GM12875 (cell line): ENCODE measurements around the gene ARSH.

Source experiments
- H3K4me3 ChIP-seq: one replicate; pipeline ENCODE4 v1.5.1; 2011; ENCODE audit warnings: low read depth, low read length, control low read depth
- TF ChIP-seq, protein P1 (sequence below): IDR thresholded peaks from 2 replicates; pipeline ENCODE4 v1.5.1; 2011; ENCODE audit warnings: low read depth, mild to moderate bottlenecking, control low read depth, inconsistent platforms, low read length, moderate library complexity, borderline replicate concordance; ENCODE audit not compliant: insufficient read depth

ARSH gene

DNA sequence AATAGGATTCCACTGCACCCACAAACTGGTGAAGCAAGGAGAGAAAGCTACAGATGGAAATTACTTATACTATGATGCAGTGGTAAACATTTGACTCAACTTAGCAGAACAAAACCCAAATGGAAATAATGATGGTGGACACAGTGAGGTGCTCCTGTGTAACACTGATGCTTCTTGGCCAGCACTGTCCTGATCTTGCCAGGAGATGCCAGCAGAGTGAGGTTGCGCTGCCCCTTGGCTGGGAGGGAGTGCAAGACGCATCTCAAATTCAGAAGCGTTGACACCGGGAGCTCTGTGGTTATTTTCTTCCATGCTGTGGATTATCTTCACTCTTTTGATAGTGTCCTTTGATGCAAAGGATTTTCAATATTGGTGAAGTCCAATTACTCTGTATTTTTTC lies 22.0 kb upstream of the ARSH start:
- no peak overlapping the region for H3K4me3 ChIP-seq
- TF ChIP-seq, protein P1, sequence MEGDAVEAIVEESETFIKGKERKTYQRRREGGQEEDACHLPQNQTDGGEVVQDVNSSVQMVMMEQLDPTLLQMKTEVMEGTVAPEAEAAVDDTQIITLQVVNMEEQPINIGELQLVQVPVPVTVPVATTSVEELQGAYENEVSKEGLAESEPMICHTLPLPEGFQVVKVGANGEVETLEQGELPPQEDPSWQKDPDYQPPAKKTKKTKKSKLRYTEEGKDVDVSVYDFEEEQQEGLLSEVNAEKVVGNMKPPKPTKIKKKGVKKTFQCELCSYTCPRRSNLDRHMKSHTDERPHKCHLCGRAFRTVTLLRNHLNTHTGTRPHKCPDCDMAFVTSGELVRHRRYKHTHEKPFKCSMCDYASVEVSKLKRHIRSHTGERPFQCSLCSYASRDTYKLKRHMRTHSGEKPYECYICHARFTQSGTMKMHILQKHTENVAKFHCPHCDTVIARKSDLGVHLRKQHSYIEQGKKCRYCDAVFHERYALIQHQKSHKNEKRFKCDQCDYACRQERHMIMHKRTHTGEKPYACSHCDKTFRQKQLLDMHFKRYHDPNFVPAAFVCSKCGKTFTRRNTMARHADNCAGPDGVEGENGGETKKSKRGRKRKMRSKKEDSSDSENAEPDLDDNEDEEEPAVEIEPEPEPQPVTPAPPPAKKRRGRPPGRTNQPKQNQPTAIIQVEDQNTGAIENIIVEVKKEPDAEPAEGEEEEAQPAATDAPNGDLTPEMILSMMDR: no peak

DNA sequence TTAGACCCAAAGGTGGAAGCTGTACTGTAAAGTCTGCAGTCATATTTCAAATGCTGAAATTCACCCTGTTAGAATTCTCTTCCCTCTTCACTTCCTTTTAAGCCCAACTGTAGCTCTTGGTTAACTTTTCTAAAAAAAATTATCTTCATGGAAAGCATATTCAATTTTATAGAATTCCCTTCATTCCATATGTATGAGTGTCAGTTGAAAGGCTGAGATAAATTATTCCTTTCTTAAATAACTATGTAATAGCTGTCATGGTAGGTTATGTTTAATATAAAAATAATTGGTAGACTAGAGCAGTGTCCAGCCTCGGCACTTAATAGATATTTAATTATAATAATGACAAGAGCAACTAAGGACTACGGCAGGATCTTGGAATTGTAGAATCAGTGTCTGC lies 16.8 kb upstream of the ARSH start:
- TF ChIP-seq, protein P1: no peak
- H3K4me3 ChIP-seq: no peak overlapping the region

DNA sequence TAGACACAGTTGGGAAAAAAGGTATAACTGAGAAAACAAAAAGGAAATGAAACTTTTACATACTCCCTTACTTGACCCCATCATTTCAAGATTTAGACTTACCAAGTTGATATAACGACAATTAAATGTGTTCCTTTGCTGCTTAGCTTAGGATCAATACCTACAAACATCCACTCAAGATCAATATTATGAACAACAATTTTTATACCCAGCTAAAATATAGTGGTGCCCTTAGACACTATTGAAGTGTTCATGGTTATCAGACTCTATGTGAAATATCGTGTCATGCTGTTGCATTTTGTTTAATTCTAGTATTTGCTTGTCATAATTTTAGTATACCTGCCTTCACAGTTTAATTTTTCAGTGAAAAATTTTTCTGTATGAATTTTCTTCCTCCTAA lies 4.2 kb downstream of the ARSH start:
- H3K4me3 ChIP-seq: no peak overlapping the region
- TF ChIP-seq, protein P1: no peak

DNA sequence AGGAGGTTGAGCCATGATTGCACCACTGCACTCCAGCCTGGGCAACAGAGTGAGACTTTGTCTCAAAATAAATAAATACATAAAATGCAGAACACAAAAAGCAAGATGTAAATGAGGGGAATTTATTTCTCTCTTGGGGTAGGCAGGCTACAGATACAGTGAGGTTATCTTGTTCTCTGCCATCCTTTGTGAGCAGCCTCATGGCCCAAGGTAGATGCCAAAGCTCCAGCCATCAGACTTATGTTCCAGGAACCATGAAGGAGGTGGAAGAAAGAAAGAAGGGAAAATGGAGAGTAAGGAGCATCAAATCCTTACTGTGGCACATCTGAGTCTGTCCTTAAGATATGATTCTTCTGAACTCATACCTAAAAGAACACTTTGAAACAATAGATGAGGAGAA lies 11.1 kb downstream of the ARSH start:
- TF ChIP-seq, protein P1: no peak
- H3K4me3 ChIP-seq: no peak overlapping the region

DNA sequence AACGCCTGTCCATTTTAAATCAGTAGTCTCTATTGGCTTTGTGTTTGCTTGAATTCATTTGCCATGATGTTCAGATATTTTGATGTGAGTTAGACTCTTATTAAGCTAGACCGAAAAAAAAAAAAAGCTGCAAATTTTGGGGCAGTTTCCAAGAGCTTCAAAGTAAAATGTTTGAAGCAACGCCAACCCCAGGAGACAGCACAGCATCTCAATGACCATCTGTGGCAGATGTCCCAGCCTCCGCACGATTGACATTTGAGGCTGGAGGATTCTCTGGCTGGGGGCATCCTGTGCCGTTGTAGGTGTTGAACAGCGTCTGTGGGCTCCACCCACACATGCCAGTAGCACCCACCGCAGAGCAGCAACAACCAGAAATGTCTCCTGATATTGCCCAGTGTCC lies 17.8 kb downstream of the ARSH start:
- no peak overlapping the region for H3K4me3 ChIP-seq
- TF ChIP-seq, protein P1: no peak

DNA sequence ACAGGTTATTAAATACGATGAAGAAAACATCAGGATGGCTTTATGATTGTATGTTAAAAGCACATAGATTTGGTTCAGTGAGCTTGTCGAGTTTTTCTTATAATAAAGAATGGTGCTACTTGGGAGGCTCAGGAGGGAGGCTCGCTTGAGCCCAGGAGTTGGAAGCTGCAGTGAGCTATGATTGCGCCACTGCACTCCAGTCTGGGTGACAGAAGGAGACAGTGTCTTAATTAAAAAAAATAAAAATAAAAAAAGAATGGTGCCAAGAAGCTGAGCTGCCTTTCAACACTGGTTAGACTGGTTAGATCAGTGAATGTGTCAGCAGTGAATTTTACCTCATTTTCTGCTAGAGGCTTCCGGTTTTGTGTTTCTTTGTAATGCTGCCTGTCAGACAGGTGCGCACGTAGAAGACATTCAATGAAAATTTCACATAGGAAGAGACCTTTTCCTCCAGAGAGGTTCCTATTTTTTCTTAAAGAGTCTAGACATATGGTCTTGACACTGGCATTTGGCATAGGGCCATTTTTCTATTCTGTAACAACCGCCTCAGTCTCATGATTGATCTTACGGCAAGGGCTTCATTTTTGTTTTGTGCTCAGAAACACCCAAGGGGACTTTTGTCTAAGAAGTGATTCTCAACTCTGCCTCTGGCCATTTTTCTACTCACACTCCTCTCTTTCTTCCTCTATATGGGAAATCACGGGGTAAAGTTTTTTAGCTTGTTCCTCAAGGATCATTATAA lies 19.9 kb downstream of the ARSH start:
- no peak overlapping the region for H3K4me3 ChIP-seq
- TF ChIP-seq, protein P1: no peak

DNA sequence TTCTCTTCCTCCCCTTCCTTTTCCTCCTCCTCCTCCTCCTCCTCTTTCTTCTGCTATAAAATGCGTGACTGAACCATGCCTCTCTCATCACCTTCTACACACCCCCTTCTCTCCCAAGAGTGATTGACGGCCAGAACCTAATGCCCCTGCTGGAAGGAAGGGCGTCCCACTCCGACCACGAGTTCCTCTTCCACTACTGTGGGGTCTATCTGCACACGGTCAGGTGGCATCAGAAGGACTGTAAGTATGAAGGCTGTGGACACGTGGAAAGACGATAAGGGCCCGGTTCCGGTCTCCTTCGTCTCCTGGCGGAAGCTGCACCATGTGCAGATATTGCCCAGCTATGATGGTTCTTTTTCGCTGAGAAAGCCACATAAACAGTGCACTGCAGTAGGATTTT lies 22.8 kb downstream of the ARSH start:
- no peak overlapping the region for H3K4me3 ChIP-seq
- TF ChIP-seq, protein P1: no peak
